Fibroblast of skin of left biceps (primary cell): ENCODE measurements around the gene NUDT2.

ENCODE experiments used
- DNase-seq, 2 experiments: peaks; one replicate each; pipeline ENCODE4 v3.0.0-alpha.2; 2013; ENCODE audit warnings: low read depth in 2 of 2

The NUDT2 gene

GRCh38 chr9:34370970-34371880 is 41.9 kb downstream of the NUDT2 start:
- DNase-seq, result no peak

DNA sequence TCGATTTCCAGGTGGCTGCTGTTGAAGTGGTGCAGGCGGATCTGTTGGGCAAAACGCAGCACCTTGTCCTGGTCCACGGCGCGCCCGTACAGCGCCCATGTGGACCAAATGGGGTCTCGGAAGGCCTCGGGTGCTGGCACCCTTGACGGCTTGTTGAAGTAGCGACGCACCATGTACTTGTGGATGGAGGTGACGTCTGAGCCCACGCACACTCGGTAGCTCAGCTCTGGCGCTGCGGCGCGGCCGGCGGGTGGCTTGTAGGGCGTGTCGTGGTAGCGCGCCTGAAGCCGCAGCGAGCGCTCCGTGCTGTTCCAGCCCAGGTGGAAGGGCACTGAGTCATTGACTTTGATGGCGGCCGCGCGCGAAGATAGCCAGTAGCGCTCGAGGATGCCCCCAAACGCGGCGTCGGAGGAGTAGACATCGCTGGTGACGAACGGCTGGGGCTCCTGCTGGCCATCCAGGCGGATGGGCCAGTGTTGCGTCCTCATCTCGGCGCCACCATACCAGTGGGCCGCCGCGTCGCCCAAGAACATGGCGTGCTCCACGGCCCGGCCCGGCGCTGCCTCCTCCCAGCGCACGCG is 42.6 kb downstream of the NUDT2 start:
- DNase-seq, result no peak

DNA sequence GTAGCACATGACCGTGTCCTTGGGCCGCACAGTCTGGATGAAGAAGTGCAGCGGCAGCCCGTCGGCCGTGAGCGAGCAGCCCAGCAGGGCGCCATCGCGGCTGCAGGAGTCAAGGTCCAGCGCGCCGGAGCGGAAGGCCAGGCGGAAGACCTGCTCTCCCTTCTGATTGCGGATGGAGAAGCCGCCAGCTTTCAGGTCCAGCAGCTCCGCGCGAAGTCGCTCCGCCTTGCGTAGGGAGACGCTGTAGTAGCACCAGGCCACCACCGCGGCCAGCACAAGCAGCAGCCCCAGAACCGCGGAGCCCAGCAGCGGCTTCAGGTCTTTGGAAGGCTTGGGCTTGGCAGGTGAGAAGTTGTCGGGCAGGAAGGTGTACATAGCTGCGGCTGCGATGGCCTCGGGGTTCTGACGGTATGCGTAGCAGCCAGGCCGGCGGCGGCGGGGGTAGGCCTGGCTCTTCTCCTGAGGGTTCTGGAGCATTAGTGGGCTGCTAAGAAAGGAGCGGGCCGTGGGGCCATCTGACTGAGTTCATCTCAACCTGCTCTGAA is 43.2 kb downstream of the NUDT2 start:
- DNase-seq, result no peak

DNA sequence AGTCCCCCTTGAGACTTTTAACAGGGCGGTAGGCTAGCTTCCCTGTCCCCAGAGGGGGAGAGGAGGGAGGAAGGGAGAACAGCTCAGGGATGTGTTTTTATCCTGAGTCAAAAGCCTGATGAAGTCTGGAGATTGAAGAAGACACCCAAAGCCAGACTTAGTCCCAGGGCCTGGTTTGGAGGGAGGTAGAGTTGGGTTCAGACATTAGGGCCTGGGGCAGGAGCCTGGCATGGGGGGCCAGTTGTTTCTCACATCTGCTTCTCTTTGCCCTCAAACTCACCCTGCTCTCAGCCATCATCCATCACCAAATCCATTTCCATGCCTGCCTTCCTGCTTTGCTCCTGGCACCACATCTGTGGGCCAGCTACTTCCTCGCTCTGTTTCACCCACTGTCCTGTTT is 44.4 kb downstream of the NUDT2 start:
- DNase-seq, result no peak

- DNase-seq, result no peak
These were observed 45.0 kb downstream of the NUDT2 start for GRCh38 chr9:34374339-34374738.

- no peak for DNase-seq
These were observed 45.7 kb downstream of the NUDT2 start for GRCh38 chr9:34374905-34375552.

- no peak for DNase-seq
These were observed 46.7 kb downstream of the NUDT2 start for GRCh38 chr9:34375901-34376595.

- peak; percentile 28 to 39 for DNase-seq
These were observed 47.4 kb downstream of the NUDT2 start, which contains the start of gene MYORG for GRCh38 chr9:34376596-34377403. TSS of gene MYORG (minus strand) at chr9:34376898. CDS start at chr9:34372943, 3,955 bp downstream.

DNA sequence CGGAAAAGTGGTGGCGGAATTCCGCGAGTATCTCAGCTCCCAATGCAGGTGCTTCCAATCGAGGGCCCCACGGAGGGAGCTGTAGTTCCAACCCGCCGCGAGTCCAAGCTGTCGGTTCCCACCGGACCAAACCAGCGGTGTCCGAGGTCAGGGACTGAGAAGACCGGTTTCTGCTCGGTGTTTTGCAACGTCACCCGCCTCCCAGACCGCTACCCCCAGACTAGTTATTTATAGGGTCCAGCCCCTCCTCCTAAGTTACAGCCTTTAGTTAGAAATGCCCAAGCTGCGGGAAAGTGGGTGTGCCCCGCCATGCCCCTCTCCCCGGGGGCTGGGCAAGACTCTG is 48.0 kb downstream of the NUDT2 start:
- no peak for DNase-seq

DNA sequence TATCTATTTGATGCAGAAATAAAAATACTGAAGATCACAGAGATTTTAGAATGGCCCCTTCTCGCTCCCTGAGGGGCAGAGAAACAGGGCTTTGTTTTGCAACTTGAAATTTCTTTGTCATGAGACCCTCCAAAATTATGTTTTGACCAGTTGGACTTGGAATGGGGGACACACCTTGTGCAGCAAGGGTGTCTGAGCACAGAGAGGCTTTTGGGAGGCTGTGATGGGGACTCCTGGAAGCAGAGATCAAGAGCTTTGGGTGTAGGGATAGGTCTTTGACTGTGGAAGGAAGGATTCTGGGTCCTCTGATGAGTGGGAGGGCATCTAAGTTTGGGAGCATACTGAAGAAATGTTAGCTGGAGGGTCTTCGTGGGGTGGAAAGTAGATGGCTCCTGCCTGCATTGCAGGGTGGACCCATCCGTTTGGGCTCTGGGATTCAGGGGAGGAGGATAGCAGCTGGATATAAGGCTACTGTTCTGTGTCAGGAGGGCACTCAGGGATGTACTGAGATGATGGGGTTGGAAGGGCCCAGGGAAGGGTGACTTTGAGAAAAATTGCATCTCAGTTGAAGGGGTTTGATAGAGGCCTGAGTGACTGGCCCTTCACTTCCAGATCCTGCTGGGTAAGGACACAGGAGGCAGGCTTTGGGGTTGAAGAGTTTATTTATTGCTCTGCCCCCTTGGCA is 49.1 kb downstream of the NUDT2 start:
- no peak for DNase-seq

- DNase-seq, result no peak
These were observed 50.1 kb downstream of the NUDT2 start for GRCh38 chr9:34379334-34380033.

- no peak for DNase-seq
These were observed 50.7 kb downstream of the NUDT2 start for GRCh38 chr9:34380034-34380510.

DNA sequence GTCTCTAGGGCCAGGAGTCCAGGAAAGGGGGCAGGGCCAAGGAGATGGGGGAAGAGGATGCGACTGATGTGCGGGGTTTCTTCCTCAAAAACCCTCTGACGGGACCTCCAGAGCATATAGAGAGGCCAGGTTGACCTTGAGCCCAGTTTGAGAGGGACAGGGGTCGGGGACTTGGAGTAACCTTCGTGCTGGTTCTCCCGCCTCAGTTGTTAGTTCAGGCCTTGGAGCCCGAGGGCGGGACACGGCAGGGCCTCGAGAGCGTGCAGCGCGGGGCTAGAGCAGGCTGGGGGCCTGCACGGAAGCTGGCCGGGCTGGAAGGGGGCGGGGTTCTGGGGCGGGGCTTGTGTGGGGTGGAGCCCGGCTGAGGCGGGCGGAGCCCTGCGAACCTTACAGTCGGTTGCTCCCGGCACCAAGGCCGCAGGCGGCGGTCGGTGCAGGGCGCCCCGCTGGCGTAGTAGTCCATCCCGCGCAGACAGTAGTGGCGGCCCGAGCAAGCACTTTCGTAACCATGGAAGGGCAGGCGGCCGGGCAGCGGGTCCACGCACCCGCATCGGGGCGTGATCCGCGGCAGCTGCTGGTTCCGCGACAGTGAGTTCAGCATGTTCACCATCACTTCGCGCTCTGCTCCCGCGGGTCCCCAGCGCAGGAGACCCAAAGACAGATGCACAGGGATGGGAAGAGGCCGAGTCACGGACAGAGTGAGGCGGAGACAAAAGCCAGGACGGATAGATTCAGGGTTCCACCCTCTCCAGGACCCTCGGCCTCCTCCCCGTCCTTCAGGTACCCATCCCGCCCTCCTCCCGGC is 51.3 kb downstream of the NUDT2 start:
- peak in 1 of 2 experiments; percentile 35 for DNase-seq

GRCh38 chr9:34381323-34381722 is 52.0 kb downstream of the NUDT2 start:
- no peak for DNase-seq

- DNase-seq, result no peak
These were observed 52.7 kb downstream of the NUDT2 start for GRCh38 chr9:34382054-34382453.

- DNase-seq, result no peak
These were observed 53.5 kb downstream of the NUDT2 start for GRCh38 chr9:34382879-34383278.

GRCh38 chr9:34383904-34384303 is 54.5 kb downstream of the NUDT2 start:
- DNase-seq, result no peak

GRCh38 chr9:34384368-34385165 is 55.2 kb downstream of the NUDT2 start:
- DNase-seq, result no peak
